HL-60 (cell line): ENCODE results near the gene MEST.

Experiments
- CTCF ChIP-seq: IDR thresholded peaks from one replicate; pipeline ENCODE4 v1.5.1; 2011; ENCODE audit warnings: low read length, control low read depth, inconsistent platforms; ENCODE audit not compliant: insufficient read depth
- POLR2AphosphoS5 ChIP-seq: IDR thresholded peaks from 2 replicates; pipeline ENCODE4 v1.6.1; 2012; ENCODE audit warnings: low read depth
- REST ChIP-seq: IDR thresholded peaks from 2 replicates; pipeline ENCODE4 v1.6.1; 2012; ENCODE audit warnings: low read depth; ENCODE audit not compliant: insufficient replicate concordance
- SPI1 ChIP-seq: IDR thresholded peaks from 2 replicates; pipeline ENCODE4 v1.6.1; 2012; ENCODE audit warnings: low read depth, mild to moderate bottlenecking, borderline replicate concordance

GRCh38 chr7:130476297-130477150 is 15.4 kb upstream of the MEST start:
- TF ChIP-seq CTCF, result no peak
- no peak for TF ChIP-seq REST
- TF ChIP-seq POLR2AphosphoS5, result no peak
- TF ChIP-seq SPI1, result no peak
